ENCODE measurements around the gene AKR1E2.

AKR1E2 gene

DNA sequence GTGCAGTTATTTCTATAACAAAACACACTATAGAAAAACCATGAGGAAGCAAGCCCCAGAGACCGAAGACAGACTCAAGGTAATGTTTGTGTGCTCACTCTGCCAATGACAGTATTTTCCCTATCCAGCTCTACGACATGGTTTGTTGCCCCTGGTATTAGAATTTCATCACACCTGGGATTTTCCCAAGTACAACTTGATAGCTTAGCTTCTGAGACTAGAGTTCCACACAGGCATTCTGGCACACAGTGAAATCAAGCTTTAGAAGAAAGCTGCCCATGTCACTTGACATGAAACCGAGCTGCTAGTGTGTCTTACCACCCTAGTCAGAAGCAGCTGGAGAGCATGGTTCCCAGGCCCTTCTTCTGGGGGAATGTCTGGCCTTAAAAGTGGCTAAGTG is 44.1 kb upstream of the AKR1E2 start:
- DNase-seq, result no peak
- Histone ChIP-seq H3K27ac (no peak overlapping the region), H3K36me3 (replicated peaks) (no peaks in the 10 kb centered on the region), H3K4me3 (ENCODE audit: low read depth, low read length) (no peak overlapping the region), H3K27me3 (replicated peaks) (no peaks in the 10 kb centered on the region)
- TF ChIP-seq, protein P1, sequence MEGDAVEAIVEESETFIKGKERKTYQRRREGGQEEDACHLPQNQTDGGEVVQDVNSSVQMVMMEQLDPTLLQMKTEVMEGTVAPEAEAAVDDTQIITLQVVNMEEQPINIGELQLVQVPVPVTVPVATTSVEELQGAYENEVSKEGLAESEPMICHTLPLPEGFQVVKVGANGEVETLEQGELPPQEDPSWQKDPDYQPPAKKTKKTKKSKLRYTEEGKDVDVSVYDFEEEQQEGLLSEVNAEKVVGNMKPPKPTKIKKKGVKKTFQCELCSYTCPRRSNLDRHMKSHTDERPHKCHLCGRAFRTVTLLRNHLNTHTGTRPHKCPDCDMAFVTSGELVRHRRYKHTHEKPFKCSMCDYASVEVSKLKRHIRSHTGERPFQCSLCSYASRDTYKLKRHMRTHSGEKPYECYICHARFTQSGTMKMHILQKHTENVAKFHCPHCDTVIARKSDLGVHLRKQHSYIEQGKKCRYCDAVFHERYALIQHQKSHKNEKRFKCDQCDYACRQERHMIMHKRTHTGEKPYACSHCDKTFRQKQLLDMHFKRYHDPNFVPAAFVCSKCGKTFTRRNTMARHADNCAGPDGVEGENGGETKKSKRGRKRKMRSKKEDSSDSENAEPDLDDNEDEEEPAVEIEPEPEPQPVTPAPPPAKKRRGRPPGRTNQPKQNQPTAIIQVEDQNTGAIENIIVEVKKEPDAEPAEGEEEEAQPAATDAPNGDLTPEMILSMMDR (IDR thresholded peaks at IDR 0.05; ENCODE audit: low read depth, low read length, missing control alignments), result no peak
- in situ Hi-C loops (cut with HindIII; ENCODE audit: low pct_ligation_motif_present, low sequenced_read_pairs), result loop anchor here (25.0 kb wide), 1 partner anchor 1570 kb away; no protein-coding TSS in a partner anchor

DNA sequence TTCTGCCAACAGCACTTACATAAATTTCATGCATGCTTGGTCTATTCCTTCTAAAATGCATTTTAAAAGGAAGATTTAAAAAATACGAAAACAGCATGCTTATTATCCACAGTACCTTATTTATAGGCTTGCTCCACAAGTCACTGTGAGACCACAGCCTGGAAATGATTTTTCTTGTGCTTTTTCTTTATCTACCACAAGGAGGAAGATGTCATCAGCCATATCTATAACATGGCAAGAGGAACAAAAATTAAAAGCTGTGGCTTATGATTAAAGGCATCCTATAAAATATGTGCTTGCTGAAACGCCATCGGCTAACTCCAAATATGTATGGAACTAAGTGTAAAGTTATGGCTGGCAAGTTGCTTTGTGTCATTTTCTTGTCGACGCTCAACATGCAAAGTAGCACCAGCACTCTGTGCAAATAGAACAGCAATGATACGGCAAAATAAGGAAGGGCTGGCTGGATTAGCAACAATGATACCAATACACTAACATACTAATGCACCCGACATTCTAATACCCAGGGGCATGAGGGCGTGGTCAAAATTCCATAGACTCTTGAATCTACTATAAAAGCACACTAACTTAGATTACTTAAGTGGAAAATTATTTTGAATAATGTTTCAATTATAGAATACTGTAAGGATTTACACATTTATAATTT is 41.2 kb upstream of the AKR1E2 start:
- no peaks in the 10 kb centered on the region for H3K27me3 ChIP-seq (replicated peaks)
- in situ Hi-C loops (cut with HindIII; ENCODE audit: low pct_ligation_motif_present, low sequenced_read_pairs), result loop anchor here (25.0 kb wide), 1 partner anchor 1572 kb away; no protein-coding TSS in a partner anchor
- TF ChIP-seq, protein P1 (IDR thresholded peaks at IDR 0.05; ENCODE audit: low read depth, low read length, missing control alignments), result peak; percentile 7

DNA sequence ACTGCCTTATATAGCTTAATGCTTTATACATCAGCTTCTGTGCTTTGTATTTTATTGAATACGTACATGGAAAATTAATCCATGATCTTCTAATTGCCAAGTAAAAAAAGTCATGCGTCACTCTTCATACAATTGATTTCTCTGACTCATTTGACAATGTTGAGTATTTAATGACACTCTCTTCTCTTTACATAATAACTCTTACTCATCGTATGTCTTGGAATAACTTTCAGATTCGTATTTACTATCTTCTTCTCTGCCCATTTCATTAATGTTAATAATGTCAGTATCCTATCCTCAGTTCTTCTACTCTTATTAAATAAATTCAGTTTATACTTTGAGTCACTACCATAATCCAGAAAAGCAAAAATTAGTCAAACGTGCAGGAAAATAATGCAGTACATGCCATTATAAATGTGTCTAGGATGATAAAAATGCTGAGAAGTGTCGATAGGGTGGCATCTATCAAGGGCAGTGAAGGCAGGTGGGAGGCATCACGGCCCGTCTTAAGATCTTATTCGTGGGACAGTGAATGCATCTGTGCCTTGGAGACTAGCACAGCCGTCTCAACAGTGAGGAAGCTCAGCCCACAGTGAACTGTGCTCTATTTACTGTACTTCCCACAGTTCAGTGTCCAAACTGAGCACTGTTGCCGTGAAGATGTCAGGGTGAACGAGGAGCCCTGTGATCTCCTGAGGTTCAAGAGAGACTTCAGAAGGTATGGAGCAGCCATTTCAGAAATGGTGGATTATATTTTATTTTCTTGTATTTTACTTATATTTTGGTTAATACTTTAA is 39.8 kb upstream of the AKR1E2 start:
- H3K27me3 ChIP-seq (replicated peaks), result no peaks in the 10 kb centered on the region
- DNase-seq, result no peak
- TF ChIP-seq, protein P1 (IDR thresholded peaks at IDR 0.05; ENCODE audit: low read depth, low read length, missing control alignments), result no peak
- no peak overlapping the region for H3K4me3 ChIP-seq (ENCODE audit: low read depth, low read length)
- in situ Hi-C loops (cut with HindIII; ENCODE audit: low pct_ligation_motif_present, low sequenced_read_pairs), result loop anchor here (25.0 kb wide), 1 partner anchor 1574 kb away; no protein-coding TSS in a partner anchor
- no peaks in the 10 kb centered on the region for H3K36me3 ChIP-seq (replicated peaks)
- H3K27ac ChIP-seq, result no peak overlapping the region

More for the DNA sequence above, 41.2 kb upstream of the AKR1E2 start:
- Histone ChIP-seq H3K4me3 (ENCODE audit: low read depth, low read length) (no peak overlapping the region), H3K27ac (no peak overlapping the region), H3K36me3 (replicated peaks) (no peaks in the 10 kb centered on the region)
- no peak for DNase-seq

DNA sequence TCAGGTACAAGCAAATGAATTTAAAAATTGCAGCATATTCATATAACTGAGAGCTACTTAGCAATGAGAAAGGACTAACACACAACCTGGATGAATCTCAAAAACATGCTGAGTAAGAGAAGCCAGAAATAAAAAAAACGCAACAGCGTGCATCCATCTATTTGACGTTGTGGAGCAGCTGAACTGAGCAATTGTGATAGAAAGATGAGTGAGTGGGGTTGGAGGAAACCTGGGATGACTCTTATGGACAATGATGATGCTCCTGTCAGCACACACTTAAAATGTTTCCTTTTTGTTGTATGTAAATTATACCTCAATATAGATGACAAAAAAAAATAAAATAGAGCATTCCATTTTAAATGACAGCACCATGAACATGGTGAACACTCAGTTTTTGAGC is 36.0 kb upstream of the AKR1E2 start:
- in situ Hi-C loops (cut with HindIII; ENCODE audit: low pct_ligation_motif_present, low sequenced_read_pairs), result loop anchor here (25.0 kb wide), 1 partner anchor 1578 kb away; no protein-coding TSS in a partner anchor
- DNase-seq, result no peak
- TF ChIP-seq, protein P1 (IDR thresholded peaks at IDR 0.05; ENCODE audit: low read depth, low read length, missing control alignments), result no peak
- H3K36me3 ChIP-seq (replicated peaks), result no peaks in the 10 kb centered on the region
- H3K4me3 ChIP-seq (ENCODE audit: low read depth, low read length), result no peak overlapping the region
- H3K27me3 ChIP-seq (replicated peaks), result no peaks in the 10 kb centered on the region
- no peak overlapping the region for H3K27ac ChIP-seq

DNA sequence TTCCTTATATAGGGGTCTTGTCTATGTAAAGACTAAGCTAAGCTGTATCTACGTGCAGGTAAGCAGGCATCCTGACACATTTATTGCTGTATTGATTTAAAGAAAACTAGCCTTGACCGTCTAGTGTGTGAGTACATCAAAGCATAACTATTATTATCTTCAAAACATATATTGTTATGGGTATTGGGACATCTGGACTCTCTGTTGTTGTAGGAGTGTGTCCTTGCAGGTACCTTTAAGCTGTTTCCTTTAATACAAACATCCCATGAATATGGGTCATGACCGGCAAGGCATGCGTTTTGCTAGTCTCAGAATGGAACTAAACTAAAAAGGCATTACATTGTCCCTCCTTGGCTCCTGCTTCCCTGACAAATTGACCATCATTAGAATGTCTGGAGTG is 35.1 kb upstream of the AKR1E2 start:
- TF ChIP-seq, protein P1 (IDR thresholded peaks at IDR 0.05; ENCODE audit: low read depth, low read length, missing control alignments), result no peak
- in situ Hi-C loops (cut with HindIII; ENCODE audit: low pct_ligation_motif_present, low sequenced_read_pairs), result loop anchor here (25.0 kb wide), 1 partner anchor 1579 kb away; no protein-coding TSS in a partner anchor
- no peak for DNase-seq
- H3K27me3 ChIP-seq (replicated peaks), result no peaks in the 10 kb centered on the region
- no peak overlapping the region for H3K27ac ChIP-seq
- no peaks in the 10 kb centered on the region for H3K36me3 ChIP-seq (replicated peaks)
- no peak overlapping the region for H3K4me3 ChIP-seq (ENCODE audit: low read depth, low read length)
